GM06990 (cell line): ENCODE data around the gene FAM181A.
A peak's percentile ranks its signal among the peaks of the same experiment; 100 is the strongest.

Experiments used
- DNase-seq: peaks from one replicate; pipeline ENCODE4 v3.0.0-alpha.2; 2011; ENCODE audit not compliant: insufficient read length; ENCODE audit errors: extremely low read depth
- H3K27me3 ChIP-seq: replicated peaks from 2 replicates; pipeline ENCODE4 v1.6.0; 2011; ENCODE audit warnings: low read length; ENCODE audit not compliant: control insufficient read depth, insufficient read depth
- H3K36me3 ChIP-seq: 2 replicates; pipeline ENCODE4 v1.5.1; 2011; ENCODE audit warnings: low read length; ENCODE audit not compliant: control insufficient read depth, insufficient read depth
- H3K4me3 ChIP-seq: replicated peaks from 2 replicates; pipeline ENCODE4 v1.5.1; 2011; ENCODE audit warnings: low read depth, mild to moderate bottlenecking, control low read depth, low read length
- TF ChIP-seq, protein P1 (sequence below): IDR thresholded peaks from 2 replicates; pipeline ENCODE4 v1.5.1; 2011; ENCODE audit warnings: low read length, control low read depth, mild to moderate bottlenecking, inconsistent platforms; ENCODE audit not compliant: insufficient read depth, poor library complexity, severe bottlenecking

Gene FAM181A

DNA sequence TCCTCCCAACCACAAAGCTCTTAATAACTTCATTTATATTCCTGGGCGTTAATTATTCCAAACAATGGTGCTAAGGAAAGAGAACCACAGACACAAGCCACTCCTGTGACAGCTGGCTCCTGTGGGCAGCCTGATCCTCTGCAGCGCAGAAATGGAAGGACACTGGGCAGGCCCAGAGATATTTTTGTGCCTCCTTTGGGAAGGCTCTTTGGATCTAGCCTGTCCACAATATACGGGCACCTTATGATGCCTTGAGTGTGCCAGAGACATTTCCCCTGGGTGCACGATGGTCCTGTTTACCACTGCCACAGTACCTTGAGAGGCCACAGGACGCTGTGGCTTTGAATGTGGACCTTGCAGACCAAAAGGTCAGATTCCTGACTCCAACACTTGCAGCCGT lies 47.2 kb downstream of the FAM181A start:
- DNase-seq, result no peak
- Histone ChIP-seq H3K4me3 (no peak overlapping the region), H3K27me3 (no peaks in the 10 kb centered on the region), H3K36me3 (no peaks in the 10 kb centered on the region)
- TF ChIP-seq, protein P1, sequence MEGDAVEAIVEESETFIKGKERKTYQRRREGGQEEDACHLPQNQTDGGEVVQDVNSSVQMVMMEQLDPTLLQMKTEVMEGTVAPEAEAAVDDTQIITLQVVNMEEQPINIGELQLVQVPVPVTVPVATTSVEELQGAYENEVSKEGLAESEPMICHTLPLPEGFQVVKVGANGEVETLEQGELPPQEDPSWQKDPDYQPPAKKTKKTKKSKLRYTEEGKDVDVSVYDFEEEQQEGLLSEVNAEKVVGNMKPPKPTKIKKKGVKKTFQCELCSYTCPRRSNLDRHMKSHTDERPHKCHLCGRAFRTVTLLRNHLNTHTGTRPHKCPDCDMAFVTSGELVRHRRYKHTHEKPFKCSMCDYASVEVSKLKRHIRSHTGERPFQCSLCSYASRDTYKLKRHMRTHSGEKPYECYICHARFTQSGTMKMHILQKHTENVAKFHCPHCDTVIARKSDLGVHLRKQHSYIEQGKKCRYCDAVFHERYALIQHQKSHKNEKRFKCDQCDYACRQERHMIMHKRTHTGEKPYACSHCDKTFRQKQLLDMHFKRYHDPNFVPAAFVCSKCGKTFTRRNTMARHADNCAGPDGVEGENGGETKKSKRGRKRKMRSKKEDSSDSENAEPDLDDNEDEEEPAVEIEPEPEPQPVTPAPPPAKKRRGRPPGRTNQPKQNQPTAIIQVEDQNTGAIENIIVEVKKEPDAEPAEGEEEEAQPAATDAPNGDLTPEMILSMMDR, result no peak

DNA sequence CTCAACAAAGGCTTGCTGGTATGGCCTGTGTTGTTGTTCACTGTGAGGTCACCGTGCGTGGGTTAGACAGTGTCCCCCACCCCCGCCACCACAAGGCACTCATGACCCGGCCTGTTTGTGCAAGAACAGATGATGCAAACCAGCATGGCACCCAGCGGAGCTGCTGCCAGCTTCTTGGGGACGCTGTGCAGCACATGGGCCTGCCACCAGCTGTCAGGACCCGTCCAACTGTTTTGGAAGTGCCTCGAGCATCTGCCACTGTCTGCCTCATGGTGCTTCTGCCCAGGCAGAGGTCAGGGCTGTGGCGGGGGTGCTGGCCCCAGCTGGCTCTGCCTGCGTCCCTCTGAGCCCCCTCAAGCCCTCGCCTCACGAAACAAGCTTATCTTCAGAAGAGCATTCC lies 47.7 kb downstream of the FAM181A start:
- H3K36me3 ChIP-seq, result no peaks in the 10 kb centered on the region
- DNase-seq, result no peak
- no peaks in the 10 kb centered on the region for H3K27me3 ChIP-seq
- TF ChIP-seq, protein P1, result no peak
- H3K4me3 ChIP-seq, result no peak overlapping the region

DNA sequence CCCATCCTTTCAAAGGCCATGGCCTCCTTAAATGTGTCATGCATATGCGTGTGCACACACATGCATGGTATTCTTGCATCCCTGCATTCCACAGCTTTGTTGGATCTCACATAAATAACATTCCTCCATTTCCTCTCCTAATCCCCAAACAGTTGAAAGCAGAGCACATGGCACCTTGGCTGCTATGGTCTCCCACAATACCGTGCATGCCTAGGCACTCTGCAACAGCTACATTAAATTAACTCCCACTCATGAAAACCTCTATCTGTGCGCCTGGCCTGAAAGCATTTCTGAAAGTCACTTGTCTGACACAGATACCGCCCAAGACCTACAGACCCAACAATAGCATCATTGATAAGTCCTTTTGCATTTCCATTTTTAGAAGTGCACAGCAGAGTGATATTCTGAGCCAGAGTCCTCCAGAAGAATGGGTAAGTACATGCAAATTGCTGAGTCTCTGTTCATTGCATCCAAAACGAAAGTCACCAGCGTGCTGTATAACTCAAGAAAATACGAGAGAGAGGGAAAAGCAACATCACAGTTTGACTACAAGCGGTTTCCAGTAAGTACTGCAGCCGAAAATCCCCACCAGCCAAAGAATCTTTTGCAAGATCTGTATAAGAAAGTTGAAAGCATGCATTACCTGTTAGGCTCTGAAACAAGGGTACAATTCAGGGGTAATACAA lies 48.8 kb downstream of the FAM181A start:
- TF ChIP-seq, protein P1, result no peak
- Histone ChIP-seq H3K36me3 (no peaks in the 10 kb centered on the region), H3K4me3 (peak overlapping the region; percentile 23), H3K27me3 (no peaks in the 10 kb centered on the region)
- DNase-seq, result peak; percentile 71

DNA sequence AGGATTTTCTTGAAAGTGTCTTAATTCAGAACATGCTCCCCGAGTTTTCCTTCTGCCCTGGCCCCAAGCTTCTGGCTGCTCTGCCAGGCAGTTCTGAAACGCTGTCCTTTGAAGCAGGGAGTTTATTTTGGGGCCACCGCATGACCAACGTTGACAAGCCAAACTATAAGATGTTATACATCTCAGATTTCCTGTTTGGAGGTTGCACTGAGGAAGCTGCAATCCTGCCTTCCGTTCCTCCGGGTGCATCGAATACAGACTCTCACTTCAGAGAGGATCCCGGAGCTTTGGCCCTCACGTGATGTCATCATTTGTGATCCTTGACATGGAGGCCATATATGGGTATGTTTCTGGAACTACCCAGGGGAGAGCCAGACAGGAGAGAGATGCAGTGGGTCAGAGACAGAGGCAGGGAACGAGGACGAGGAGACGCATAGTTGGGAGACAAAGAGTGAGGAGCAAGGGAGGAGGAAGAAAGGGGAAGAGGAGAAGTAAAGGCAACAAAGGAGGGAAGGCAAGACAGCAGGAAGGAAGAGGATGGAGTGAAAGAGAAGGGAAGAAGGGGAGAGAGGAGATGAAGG lies 49.4 kb downstream of the FAM181A start, which contains the start of gene ASB2:
Gene ASB2, minus strand, starts transcription at position 94 of the 581 bp plus-strand sequence. CDS start 12,031 bp downstream, outside the sequence.
- DNase-seq, result no peak
- Histone ChIP-seq H3K4me3 (peak within 1 kb of the TSS; percentile 36), H3K36me3 (no peaks in the 10 kb centered on the region), H3K27me3 (no peaks in the 10 kb centered on the region)
- TF ChIP-seq, protein P1, result no peak

DNA sequence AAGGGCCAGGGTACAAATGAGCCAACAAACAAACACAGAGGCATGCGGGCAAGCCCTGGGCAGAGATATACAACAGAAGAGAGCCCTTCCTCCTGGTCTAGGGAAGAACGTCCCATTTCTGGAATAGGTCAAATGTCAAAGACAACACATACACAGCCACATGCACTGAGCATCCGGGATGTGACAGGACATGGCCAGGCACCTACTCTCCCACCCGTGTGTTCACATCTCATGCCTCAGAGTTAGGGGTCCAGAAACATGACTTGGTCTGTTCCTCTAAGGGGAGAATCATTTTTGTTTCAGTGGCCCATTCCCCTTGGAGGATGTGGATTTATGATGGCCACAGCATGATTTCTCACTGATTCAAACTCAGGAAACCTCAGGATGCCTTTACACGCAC lies 50.0 kb downstream of the FAM181A start:
- Histone ChIP-seq H3K36me3 (no peaks in the 10 kb centered on the region), H3K4me3 (no peak overlapping the region), H3K27me3 (no peaks in the 10 kb centered on the region)
- TF ChIP-seq, protein P1, result no peak
- no peak for DNase-seq
